Hematopoietic multipotent progenitor cell treated with erythropoietin and hydrocortisone succinate and interleukin-3 and kit ligand, for 15 days (in vitro differentiated cells): ENCODE measurements around the gene WDR26.
A peak's percentile ranks its signal among the peaks of the same experiment; 100 is the strongest.
"Not testable (repeated sequence)": the region's sequence is repeated elsewhere in the genome, so short reads cannot be mapped to it uniquely, and the experiment has no call there.

ENCODE experiments used
- DNase-seq: peaks from one replicate; pipeline ENCODE4 v3.0.0-alpha.2; 2015; ENCODE audit warnings: low spot score

Gene WDR26

DNA sequence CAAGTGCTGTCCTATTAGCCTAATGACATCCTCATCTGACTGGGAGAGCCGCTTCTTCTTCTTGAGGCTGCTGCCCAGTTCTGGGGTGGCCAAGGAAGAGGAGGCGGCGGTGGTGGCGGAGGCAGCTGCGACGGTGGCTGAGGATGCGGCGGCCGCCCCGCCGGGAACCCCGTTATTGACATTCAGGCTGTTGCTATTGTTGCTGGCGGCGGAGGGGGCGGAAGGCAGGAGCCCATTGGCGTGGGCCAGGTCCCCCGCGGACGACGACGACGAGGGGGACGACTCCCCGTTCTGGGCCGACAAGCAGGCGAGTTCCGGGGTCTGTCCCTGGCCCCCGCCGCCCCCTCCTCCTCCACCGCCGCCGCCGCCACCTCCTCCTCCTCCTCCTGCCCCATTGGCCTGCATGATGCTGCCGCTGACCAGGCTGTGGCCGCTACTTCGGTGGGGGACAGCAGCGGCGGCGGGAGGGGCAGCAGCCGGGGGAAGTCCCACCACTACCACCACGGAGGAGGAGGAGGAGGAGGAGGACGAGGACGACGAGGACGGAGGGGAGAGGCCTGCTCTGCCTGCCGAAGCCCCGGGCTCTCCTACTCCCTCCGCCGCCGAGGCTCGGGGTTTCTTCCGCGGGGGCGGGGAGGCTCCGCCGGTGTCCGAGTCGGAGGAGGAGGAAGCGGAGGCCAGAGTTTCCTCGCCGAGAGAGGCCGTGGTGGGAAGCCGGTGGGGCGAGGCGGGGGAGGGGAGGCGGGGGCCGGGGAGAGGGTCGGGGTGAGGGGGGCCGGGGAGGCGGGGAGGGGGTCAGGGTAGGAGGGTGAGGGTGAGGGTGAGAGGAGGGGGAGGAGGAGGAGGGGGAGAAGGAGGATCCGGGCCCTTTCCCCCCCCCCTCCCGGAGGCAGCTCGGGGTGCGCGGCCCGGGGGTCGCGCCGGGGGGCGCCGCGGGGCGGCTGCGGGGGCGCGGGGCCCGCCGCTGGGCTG lies 610 bp downstream of the WDR26 start:
- peak; percentile 41 for DNase-seq

DNA sequence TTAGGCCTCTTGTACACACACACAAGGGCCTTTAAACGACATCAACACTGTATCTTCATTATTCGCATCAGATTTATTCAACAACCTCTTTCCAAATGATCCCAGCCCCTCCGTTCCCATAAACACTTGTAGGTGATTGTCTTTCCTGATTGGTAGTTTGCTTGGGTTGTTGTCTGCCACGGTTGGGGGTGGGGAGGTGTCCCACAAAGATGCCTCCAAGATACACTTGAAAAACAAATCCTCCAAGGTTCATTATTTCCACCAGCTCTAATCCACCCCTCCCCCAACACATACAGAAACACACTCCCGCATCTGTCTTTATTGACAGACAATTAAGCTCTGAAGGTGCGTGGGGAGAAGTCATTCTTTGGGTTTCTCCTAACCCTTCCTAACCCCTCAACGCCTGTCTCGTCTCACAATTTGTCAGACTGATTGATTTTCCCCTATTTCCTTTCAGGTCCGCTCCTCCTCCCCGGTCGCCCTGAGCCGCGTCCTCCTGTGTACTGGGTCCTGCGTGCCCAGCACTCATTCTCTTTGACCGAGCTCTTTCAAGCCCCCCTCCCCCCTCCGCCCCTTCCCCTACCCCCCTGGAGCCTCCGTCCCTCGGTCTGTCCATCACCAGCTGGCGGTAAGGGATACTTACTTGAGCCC lies 1.4 kb downstream of the WDR26 start:
- DNase-seq: peak; percentile 60

DNA sequence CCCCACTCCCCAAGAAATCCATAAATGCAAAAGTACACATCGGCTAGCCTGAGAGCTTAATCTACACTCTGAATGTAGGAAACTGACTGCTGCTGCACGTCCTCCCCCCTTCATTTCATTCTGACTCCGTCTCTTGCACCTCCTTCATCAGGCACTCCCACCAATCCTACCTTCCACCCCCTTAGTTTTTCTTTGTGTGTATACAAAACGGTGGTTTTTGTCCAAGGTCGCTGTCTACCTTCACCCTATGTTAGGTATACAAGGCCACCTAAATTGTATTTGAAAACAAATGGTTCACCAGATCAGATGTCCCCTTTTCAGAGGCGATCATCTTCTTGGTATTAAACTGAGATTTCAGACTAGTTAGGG lies 1.9 kb downstream of the WDR26 start:
- peak; percentile 55 for DNase-seq

DNA sequence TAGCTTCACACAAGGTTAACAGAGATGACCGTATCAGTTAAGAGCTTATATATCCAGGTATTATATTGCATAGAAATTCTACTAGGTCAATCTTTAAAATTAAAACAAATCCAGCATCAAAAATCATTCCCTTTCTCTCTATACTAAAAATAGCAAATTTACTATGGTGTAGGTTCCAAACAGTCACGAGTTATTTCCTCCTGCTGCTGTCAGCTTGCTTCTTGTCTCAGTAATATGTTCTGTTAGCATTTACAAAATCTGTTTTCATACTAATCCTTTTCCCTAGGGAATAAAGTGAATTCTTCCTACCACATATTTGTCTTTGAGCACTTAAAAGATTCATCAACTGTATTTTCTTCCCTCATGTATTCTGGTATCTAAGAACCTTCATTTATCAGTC lies 2.5 kb downstream of the WDR26 start:
- no peak for DNase-seq

DNA sequence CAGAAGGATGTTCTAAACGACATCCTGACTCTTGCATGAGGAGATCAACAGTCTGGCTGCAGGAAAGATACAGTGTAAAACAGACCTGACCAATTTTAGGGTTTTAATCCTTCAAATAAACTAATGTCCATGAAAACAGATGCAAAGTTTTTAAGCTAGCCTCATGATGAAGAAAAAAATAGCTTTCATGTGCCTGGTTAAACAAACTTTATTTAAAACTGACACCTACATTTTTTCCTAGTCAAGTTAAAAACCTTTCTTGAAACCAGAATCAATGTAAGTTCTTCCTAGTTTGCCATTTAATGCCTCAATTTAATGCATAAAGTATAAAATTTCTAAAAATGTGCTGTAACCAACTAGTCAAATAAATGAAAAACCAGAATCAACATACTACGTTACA lies 2.9 kb downstream of the WDR26 start:
- DNase-seq: peak; percentile 27

DNA sequence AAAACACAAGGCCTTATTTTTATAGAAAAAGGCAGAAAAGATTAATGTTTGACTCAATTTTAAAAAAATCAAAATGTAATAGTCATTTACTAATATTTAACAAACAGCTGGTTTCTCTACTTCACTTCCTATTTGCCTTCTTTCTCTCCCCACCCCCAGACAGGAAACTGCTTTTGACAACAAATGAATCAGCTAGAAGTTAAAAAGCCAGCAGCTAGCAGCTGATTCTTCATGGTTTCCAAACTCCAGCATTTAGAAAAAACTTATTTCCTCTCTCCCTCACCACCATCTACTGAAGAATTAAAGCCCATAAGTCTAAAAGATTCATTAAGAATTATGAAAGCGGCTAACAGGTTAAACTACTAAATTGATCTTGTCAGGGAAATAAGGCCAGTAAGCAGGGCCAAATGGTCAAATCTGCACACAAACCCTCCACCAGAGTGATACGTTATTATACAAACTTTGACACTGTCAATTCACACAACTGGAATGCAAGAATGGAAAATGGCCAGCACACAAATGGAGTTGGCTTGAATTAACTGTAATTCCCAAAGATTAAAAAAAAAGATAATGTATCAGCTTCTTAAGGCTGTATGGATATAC lies 4.0 kb downstream of the WDR26 start:
- DNase-seq: peak; percentile 74

DNA sequence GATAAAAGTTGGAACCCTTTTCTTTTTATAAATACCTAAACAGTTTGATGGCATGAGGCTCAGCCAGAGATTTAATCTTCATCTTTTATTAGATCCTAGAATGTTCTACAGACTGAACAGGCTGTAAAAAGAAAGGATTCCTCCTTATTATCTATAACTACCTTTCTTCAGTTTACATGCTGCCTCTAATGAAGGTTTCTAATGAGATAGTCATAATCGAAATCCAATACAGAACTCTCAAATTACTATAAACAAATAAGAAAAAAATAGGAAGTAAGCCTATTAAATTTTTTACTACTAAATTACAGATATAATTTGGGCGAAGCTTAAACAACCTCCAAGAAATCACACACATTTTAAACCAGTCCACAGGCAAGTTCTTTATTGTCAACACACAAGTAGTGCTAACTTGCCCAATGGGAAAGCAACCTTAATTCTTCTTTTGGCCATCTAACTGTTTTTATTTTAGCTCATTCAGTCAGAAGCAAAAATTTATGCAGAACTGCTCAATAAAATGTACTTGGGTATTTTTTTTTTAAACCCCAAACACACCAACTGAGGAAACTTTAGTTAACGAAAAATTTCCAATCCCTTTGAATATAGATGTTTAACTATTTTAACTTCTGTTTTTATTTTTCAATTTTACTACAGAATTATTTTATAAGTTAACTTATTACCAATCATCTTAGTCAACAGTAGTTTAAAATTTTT lies 4.8 kb downstream of the WDR26 start:
- DNase-seq: no peak

DNA sequence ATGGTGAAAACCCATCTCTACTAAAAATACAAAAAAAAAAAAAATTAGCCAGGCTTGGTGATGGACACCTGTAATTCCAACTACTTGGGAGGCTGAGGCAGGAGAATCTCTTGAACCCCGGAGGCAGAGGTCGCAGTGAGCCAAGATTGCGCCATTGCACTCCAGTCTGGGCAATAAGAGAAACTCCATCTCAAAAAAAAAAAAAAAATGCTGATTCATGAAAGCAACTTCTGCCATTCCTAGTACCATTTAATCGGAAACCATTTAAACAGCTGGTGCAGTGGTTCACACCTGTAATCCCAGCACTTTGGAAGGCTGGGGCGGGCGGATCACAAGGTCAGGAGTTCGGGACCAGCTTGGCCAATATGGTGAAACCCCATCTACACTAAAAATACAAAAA lies 5.9 kb downstream of the WDR26 start:
- DNase-seq: not testable (repeated sequence)

DNA sequence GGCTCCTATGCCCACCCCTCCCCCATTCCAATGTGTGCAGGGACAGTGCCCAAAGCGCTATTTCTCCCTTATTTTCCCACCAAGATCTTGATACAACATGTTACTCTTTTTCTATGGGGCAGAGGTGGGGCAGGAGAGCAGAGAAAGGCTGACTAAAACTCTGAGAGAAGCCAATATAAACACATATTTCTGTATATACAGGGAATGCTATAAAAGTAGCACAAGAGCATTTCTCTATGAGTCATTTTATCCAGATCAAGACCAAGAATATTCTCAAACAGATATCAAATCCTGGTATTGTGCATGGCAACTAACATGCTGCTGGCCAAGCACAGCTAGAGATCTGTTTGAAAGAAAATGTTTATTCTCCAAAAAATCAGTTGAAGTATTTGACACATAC lies 7.3 kb downstream of the WDR26 start:
- DNase-seq: no peak

DNA sequence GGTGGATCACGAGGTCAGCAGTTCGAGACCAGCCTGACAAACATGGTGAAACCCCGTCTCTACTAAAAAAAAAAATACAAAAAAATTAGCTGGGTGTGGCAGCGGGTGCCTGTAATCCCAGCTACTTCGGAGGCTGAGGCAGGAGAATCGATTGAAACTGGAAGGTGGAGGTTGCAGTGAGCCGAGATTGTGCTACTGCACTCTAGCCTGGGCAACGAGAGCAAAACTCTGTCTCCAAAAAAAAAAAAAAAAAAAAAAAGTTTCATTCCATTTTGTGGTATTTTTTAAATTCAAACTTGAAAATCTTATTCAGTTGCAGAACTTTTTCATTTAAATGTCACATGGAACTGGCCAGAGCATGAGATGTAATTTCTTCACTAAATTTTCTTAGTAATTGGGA lies 7.7 kb downstream of the WDR26 start:
- DNase-seq: not testable (repeated sequence)

DNA sequence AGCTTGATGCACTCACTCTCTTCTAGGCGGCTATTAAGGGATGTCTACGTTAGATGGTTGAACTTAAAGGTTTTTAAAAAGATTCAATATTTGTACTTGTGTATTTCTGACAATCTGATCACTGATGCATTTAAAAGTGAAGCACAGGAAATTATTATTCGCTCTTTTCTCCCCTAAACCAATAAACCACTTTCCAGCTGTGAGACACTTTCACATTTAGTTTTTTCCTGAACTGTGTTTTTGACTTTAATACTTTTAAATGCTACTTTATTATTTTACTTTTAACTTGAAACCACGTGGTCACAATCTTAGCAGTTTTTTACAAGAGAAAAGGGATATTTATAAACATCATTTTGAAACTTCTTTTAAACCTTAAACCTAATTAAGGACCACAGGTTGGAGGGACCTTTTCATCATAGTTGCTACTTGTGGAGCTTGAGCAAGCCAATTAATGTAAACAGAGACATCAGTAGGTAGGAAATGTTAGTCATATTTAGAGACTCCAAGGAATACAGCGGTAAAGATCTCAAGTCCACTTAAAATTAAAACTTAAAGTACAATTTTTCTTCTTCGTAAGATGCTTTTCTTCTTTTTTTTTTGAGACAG lies 9.2 kb downstream of the WDR26 start:
- DNase-seq: no peak

DNA sequence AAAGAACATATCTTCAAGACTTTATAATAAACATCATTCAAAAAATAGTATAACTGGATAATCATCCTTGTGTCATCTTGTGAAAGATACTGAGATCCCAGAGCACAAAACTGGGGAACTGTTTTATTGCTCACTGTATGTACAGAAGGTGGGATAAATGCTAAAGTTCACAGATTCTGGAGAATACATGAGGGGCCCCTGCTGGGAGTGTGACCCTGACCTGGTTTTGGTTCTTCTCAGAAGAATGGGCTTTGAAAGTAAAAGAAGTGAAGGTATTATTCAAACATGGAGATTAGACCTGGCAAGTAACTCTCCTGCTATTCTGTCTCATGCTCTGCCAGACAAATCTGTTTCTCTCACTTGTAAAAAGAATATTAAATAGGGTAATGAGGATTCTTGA lies 14.5 kb downstream of the WDR26 start:
- no peak for DNase-seq

DNA sequence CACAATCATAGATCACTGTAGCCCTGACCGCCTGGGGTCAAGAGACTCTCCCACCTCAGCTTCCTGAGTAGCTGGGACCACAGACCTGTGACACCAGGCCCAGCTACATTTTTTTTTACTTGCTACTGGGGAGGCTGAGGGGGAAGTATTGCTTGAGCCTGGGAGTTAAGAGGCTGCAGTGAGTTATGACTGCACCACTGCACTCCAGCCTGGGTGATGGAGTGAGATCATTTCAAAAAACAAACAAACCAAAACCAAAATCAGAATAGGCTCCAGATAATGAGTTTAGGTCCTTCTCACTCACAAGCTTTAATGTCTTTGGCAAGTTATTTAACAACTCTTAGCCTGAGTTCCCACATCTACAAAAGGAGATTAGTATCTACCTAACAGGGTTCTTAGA lies 22.8 kb downstream of the WDR26 start:
- no peak for DNase-seq

DNA sequence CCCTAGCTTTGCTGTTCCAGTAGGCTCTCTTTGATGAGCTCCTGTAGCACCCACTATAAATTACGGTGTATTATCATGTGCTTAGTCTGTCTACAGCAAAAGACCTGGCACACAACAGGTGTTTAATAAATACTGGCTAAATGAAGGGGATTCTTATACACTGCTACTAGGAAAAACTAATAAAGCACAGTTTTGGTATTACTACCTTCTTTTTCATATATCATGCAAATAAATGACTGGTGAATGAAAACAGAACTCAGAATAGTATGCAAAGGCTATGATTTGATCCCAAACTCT lies 26.4 kb downstream of the WDR26 start:
- no peak for DNase-seq

DNA sequence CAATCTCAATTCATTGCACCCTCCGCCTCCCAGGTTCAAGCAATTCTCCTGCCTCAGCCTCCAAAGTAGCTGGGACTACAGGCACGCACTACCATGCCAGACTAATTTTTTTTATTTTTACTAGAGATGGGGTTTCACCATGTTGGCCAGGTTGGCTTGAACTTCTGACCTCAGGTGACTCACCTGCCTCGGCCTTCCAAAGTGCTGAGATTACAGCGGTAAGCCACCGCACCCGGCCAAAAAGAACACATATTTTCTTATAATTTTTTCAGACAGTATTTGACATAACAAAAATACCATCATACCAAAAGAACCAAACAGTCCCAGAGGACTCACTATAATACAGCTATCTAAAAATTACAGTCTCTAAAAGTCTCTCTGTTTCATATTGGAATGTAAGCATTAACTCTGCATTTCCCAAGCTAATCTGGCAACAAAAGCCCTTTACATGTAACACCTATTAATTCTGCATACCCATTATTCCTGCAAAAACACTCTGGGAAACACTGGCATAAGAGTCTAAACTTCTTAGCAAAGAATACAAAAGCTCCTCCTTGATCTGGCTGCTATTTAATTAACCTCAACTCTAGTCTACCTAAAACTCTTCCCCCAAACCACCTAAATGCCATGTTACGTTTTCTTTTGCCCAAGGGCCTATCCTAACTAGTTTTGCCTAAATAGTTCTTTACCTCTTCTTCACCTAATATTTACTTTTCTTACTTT lies 26.9 kb downstream of the WDR26 start:
- DNase-seq: no peak

DNA sequence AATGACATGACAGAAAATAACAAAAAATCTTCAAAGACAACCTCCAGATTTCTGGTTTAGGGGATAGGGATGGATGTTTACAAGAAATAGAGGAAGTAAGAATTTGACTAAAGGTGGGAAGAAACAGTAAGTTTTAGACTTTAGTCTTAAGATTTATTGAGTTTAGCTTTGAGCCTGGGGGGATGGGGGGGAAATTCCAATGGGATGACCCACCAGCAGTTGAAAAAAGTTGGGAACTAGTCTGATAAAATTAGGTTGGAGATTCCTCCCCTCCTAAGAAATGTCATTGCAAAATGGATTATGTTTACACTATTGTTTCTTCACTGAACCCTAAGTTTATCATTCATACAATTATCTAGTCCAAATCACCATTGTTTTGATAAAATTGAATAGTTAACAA lies 28.4 kb downstream of the WDR26 start:
- DNase-seq: no peak

DNA sequence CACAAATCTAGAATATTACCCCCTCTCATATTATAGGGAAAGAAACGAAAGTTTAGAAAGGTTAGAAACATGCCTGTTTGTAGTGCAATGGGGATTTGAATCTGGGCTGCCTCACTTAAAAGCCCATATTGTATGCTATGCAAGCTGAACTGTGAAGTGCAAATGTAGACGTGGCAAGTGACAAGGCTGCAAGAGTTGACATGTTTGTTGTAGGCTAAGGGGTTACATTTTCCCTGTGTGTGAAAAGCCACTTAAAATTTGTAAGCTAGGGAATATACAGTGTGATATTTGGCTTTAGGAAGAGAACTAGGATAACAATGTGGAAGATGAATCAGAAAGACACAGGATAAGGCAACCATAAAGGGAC lies 29.0 kb downstream of the WDR26 start:
- DNase-seq: no peak

DNA sequence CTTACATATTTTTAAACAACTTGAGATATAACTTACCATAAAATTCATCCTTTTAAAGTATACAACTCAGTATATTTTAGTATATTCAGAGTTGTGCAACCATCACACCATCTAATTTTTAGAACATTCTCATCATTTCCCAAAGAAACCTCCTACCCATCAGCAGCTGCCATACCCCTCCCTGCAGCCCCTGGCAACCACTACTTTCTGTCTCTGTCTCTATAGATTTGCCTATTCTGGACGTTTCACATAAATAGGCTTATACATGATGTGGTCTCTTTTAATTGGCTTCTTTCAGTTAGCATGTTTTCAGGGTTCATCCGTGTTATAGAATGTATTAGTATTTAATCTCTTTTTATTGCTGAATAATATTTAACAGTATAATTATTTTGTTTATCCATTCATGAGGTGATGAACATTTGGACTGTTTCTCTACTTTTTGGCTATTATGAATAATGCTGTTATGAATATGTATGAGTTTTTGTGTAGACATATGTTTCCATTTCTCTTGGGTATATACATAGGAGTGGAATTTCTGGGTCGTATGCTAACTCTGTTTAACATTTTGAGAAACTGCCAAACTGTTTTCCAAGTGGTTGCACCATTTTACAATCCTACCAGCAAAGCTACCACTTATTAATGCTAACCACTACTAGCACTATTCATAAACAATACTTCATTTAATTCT lies 29.5 kb downstream of the WDR26 start:
- DNase-seq: no peak

DNA sequence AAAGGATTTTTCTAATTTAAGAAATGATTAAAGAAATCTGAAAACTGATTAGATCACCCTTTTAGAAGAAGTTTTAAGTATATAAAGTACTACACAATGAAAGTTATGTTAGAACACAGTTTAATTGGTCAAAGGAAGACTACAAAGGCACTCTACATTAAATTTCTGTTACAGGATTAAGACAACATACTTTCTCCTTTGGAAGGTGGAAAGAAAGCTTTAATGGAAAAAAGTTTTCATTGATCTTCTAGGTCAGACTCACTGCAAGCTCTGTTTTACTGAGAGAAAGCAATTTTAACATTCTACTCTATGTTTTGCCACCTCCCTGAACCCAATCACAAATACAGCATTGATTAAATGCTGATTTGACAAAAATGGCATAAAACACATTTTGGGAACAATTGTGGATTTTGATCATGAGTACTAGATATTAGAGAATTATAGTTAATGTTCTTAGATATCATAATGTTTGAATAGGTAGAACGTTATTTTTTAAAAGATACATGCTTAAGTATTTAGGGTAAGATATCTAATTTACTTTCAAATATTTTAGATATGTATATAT lies 32.0 kb downstream of the WDR26 start:
- DNase-seq: no peak

DNA sequence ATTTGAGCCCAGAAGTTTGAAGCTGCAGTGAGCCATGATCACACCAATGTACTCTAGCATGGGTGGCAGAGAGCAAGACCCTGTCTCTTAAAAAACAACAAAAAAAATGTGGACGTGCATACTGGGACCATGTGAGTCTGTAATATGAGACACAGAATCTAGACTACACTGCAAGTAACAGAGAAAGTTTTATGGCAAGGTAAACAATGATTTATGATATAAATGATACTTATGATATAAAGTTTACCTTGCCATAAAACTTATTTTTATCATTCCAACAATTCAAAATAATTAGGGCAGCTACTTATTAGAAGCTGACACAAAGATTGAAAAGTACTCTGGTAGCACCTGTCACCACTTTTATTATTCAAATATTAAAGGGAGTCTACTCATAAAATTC lies 34.7 kb downstream of the WDR26 start:
- no peak for DNase-seq

DNA sequence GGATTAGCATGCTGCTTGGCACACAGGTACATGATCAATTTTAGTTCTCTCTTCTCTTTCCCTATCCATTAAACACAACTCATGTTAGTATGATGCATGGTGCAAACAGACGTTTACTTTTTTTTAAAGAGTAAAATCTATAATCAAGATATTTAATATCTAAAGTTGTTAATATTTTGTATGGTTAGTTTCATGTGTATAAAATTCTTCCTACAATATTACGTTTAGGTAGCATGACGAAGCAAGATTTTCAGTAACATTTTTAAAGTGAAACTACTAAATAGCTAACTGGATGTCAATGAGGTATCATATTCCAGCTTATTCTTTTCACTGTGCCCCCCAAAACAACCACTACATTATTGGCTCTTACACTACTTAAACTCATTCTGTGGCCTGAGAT lies 41.3 kb downstream of the WDR26 start:
- peak; percentile 53 for DNase-seq
